ENCODE measurements around the gene FAM169A. TPM values are rescaled to one million over a fixed set of nuclear protein-coding genes. Genes with fewer than 3 reads are reported as not detected.
A peak's percentile ranks its signal among the peaks of the same experiment; 100 is the strongest.
"Not testable (repeated sequence)": the region's sequence is repeated elsewhere in the genome, so short reads cannot be mapped to it uniquely, and the experiment has no call there.

FAM169A gene, protein sequence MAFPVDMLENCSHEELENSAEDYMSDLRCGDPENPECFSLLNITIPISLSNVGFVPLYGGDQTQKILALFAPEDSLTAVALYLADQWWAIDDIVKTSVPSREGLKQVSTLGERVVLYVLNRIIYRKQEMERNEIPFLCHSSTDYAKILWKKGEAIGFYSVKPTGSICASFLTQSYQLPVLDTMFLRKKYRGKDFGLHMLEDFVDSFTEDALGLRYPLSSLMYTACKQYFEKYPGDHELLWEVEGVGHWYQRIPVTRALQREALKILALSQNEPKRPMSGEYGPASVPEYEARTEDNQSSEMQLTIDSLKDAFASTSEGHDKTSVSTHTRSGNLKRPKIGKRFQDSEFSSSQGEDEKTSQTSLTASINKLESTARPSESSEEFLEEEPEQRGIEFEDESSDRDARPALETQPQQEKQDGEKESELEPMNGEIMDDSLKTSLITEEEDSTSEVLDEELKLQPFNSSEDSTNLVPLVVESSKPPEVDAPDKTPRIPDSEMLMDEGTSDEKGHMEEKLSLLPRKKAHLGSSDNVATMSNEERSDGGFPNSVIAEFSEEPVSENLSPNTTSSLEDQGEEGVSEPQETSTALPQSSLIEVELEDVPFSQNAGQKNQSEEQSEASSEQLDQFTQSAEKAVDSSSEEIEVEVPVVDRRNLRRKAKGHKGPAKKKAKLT
- polyA plus RNA-seq: 1 to 10 TPM in 1 of 4 donors, under 1 TPM in 1, not detected in 2; 0.73 to 2.2 TPM
- long read RNA-seq, donor 1: 0 reads
- long read RNA-seq, donor 2: 0 reads
- long read RNA-seq, donor 3: 0 reads
- long read RNA-seq, donor 4: 0 reads
- long read RNA-seq, donor 5: 0 reads
- long read RNA-seq, donor 6: 0 reads
- long read RNA-seq, donor 7: 0 reads
- long read RNA-seq, donor 8: 0 reads
- long read RNA-seq, donor 9: 0 reads
- long read RNA-seq, donor 10: 0 reads

DNA sequence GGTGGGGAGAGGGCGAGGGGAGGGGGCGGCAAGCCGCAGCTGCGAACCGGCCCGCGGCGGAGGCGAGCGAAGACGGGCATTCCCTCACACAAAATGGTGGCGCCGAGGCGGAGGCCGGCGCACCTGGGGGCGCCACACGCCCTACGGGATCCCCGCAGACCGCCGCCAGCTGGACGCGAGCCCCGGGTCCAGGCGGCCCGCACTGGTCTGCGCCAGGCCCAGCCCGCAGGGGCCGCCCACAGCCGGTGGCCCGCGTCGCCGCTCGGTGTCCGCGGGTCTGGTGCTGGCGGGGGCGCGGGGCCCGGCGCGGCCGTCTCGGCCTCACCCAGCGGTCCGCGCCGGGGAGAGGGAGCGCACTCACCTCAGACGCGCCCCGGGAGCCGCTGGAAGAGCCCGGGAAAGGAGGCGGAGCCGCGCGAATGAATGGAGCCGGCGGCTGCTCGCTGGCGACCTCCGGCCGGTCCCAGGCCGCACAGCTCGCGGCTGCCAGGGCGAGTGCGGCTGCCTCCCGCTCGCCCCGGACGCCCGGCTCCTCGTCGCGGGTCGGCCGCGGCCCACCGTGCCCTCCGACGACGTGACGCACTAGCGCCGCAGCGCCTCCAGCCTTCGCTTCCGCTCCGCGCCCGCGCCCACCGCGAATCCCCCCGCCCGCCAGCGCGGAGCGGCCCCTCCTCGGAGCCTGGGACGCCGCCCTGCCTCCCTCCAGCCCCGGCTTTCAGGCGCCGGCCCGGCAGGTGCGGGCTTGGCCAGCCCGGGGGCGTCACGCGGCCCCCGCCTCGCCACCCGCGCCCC, at the start of gene FAM169A:
Gene FAM169A (minus strand): TSS at position 584 of the 792 bp plus-strand sequence. CDS start 24,711 bp downstream, outside the sequence.
- DNase-seq (peak; percentile 48 to 85), FAIRE-seq (no peak)
- Histone ChIP-seq H3K4me3 (ENCODE audit: low read depth in 1 of 3, low read length in 3 of 3) (peak within 1 kb of the TSS; percentile 68 to 70 (median 69)), H3K27ac (ENCODE audit: low read depth in 1 of 3, low read length in 2 of 3) (peak within 1 kb of the TSS in 1 of 3 donors; percentile 53), H3K27me3 (ENCODE audit: control insufficient read depth in 3 of 3, insufficient read depth in 3 of 3, low read length in 3 of 3) (peaks cover 2 to 18% (median 15%) of the 10 kb centered on the region in 3 donors), H3K36me3 (ENCODE audit: control insufficient read depth in 3 of 3, insufficient read depth in 2 of 3, low read depth in 1 of 3, low read length in 3 of 3) (no peaks in the 10 kb centered on the region), H3K4me1 (ENCODE audit: control insufficient read depth in 3 of 3, insufficient read depth in 2 of 3, low read depth in 1 of 3, low read length in 2 of 3) (peaks cover 0 to 9% (median 8%) of the 10 kb centered on the region in 3 donors), H3K9me3 (ENCODE audit: control insufficient read depth in 2 of 2, insufficient read depth in 1 of 2, low read depth in 1 of 2, low read length in 1 of 2) (no peaks in the 10 kb centered on the region)
- WGBS, 3 donors: 1% methylated on average over 71 to 119 of the region's 119 CpGs

DNA sequence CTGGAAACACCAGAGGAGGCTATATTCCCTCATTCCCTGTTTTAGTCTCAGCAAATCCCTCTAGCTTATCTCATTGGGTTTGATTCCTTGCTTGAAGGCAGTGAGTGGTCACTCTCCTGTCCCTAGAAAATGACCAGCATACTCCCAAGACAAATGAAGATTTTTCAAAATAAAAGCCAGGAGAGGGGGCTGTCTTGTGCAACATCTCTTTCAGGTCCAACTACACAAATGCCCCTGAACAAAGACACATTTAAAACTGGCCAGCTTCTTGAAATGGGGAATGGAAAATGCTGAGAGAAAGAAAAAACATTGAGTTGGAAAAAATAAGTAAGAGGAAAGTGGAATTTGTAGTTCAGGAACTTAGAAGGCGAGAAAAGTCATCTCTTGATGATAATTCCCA, 49.3 kb upstream of the FAM169A start:
- DNase-seq: no peak
- H3K4me3 ChIP-seq (ENCODE audit: low read depth in 1 of 3, low read length in 3 of 3): no peak overlapping the region
- 87 to 97% (median 92%) methylated on average over 1 of the region's 1 CpG for WGBS, 3 donors
- H3K36me3 ChIP-seq (ENCODE audit: control insufficient read depth in 3 of 3, insufficient read depth in 2 of 3, low read depth in 1 of 3, low read length in 3 of 3): no peaks in the 10 kb centered on the region
- peaks cover 0 to 13% of the 10 kb centered on the region in 2 donors for H3K9me3 ChIP-seq (ENCODE audit: control insufficient read depth in 2 of 2, insufficient read depth in 1 of 2, low read depth in 1 of 2, low read length in 1 of 2)
- H3K27me3 ChIP-seq (ENCODE audit: control insufficient read depth in 3 of 3, insufficient read depth in 3 of 3, low read length in 3 of 3): no peaks in the 10 kb centered on the region
- H3K4me1 ChIP-seq (ENCODE audit: control insufficient read depth in 3 of 3, insufficient read depth in 2 of 3, low read depth in 1 of 3, low read length in 2 of 3): peaks cover 0 to 3% (median 0%) of the 10 kb centered on the region in 3 donors
- H3K27ac ChIP-seq (ENCODE audit: low read depth in 1 of 3, low read length in 2 of 3): no peak overlapping the region
- no peak for FAIRE-seq

DNA sequence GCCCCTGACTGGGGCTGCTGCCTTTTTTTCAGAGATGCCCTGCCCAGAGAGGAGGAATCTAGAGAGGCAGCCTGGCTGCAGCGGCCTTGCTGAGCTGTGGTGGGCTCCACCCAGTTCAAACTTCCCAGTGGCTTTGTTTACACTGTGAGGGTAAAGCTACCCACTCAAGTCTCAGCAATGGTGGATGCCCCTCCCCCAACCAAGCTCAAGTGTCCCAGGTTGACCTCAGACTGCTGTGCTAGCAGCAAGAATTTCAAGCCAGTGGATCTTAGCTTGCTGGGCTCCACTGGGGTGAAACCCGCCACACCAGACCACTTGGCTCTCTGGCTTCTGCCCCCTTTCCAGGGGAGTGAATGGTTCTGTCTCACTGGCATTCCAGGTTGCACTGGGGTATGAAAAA, 45.2 kb upstream of the FAM169A start:
- not testable (repeated sequence) for H3K27me3 ChIP-seq (ENCODE audit: control insufficient read depth in 3 of 3, insufficient read depth in 3 of 3, low read length in 3 of 3); H3K27ac ChIP-seq (ENCODE audit: low read depth in 1 of 3, low read length in 2 of 3); DNase-seq; FAIRE-seq; H3K4me3 ChIP-seq (ENCODE audit: low read depth in 1 of 3, low read length in 3 of 3); H3K9me3 ChIP-seq (ENCODE audit: control insufficient read depth in 2 of 2, insufficient read depth in 1 of 2, low read depth in 1 of 2, low read length in 1 of 2); H3K4me1 ChIP-seq (ENCODE audit: control insufficient read depth in 3 of 3, insufficient read depth in 2 of 3, low read depth in 1 of 3, low read length in 2 of 3); H3K36me3 ChIP-seq (ENCODE audit: control insufficient read depth in 3 of 3, insufficient read depth in 2 of 3, low read depth in 1 of 3, low read length in 3 of 3)
- WGBS, 3 donors: 69 to 76% (median 75%) methylated on average over 2 of the region's 2 CpGs

DNA sequence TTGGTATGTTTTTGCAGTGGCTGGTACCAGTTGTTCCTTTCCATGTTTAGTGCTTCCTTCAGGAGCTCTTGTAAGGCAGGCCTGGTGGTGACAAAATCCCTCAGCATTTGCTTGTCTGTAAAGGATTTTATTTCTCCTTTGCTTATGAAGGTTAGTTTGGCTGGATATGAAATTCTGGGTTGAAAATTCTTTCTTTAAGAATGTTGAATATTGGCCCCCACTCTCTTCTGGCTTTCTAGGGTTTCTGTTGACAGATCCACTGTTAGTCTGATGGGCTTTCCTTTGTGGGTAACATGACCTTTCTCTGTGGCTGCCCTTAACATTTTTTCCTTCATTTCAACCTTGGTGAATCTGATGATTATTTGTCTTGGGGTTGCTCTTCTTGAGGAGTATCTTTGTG, 43.7 kb upstream of the FAM169A start:
- H3K27me3 ChIP-seq (ENCODE audit: control insufficient read depth in 3 of 3, insufficient read depth in 3 of 3, low read length in 3 of 3); H3K9me3 ChIP-seq (ENCODE audit: control insufficient read depth in 2 of 2, insufficient read depth in 1 of 2, low read depth in 1 of 2, low read length in 1 of 2); H3K27ac ChIP-seq (ENCODE audit: low read depth in 1 of 3, low read length in 2 of 3); H3K4me1 ChIP-seq (ENCODE audit: control insufficient read depth in 3 of 3, insufficient read depth in 2 of 3, low read depth in 1 of 3, low read length in 2 of 3); H3K36me3 ChIP-seq (ENCODE audit: control insufficient read depth in 3 of 3, insufficient read depth in 2 of 3, low read depth in 1 of 3, low read length in 3 of 3); FAIRE-seq; DNase-seq; H3K4me3 ChIP-seq (ENCODE audit: low read depth in 1 of 3, low read length in 3 of 3): not testable (repeated sequence)

DNA sequence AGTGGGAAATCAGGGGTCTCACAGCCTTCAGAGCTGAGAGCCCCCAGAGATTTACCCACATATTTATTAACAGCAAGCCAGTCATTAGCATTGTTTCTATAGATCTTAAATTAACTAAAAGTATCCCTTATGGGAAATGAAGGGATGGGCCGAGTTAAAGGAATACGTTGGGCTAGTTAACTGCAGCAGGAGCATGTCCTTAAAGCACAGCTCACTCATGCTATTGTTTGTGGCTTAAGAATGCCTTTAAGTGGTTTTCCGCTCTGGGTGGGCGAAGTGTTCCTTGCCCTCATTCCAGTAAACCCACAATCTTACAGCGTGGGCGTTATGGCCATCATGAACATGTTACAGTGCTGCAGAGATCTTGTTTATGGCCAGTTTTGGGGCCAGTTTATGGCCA, 42.0 kb upstream of the FAM169A start:
- 85 to 96% (median 91%) methylated on average over 6 of the region's 6 CpGs for WGBS, 3 donors
- not testable (repeated sequence) for H3K4me3 ChIP-seq (ENCODE audit: low read depth in 1 of 3, low read length in 3 of 3); H3K36me3 ChIP-seq (ENCODE audit: control insufficient read depth in 3 of 3, insufficient read depth in 2 of 3, low read depth in 1 of 3, low read length in 3 of 3); H3K4me1 ChIP-seq (ENCODE audit: control insufficient read depth in 3 of 3, insufficient read depth in 2 of 3, low read depth in 1 of 3, low read length in 2 of 3); H3K27me3 ChIP-seq (ENCODE audit: control insufficient read depth in 3 of 3, insufficient read depth in 3 of 3, low read length in 3 of 3); FAIRE-seq; DNase-seq; H3K27ac ChIP-seq (ENCODE audit: low read depth in 1 of 3, low read length in 2 of 3); H3K9me3 ChIP-seq (ENCODE audit: control insufficient read depth in 2 of 2, insufficient read depth in 1 of 2, low read depth in 1 of 2, low read length in 1 of 2)

DNA sequence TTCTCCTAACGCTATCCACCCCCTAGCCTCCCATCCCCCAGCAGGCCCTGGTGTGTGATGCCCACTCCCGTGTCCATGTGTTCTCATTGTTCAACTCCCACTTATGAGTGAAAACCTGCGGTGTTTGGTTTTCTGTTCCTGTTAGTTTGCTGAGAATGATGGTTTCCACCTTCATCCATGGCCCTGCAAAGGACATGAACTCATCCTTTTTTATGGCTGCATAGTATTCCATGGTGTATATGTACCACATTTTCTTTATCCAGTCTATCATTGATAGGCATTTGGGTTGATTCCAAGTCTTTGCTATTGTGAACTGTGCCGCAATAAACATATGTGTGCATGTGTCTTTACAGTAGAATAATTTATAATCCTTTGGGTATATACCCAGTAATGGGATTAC, 38.5 kb upstream of the FAM169A start:
- WGBS, 3 donors: 88 to 96% (median 91%) methylated on average over 4 of the region's 4 CpGs
- FAIRE-seq; H3K9me3 ChIP-seq (ENCODE audit: control insufficient read depth in 2 of 2, insufficient read depth in 1 of 2, low read depth in 1 of 2, low read length in 1 of 2); H3K36me3 ChIP-seq (ENCODE audit: control insufficient read depth in 3 of 3, insufficient read depth in 2 of 3, low read depth in 1 of 3, low read length in 3 of 3); H3K4me3 ChIP-seq (ENCODE audit: low read depth in 1 of 3, low read length in 3 of 3); H3K27ac ChIP-seq (ENCODE audit: low read depth in 1 of 3, low read length in 2 of 3); DNase-seq; H3K27me3 ChIP-seq (ENCODE audit: control insufficient read depth in 3 of 3, insufficient read depth in 3 of 3, low read length in 3 of 3); H3K4me1 ChIP-seq (ENCODE audit: control insufficient read depth in 3 of 3, insufficient read depth in 2 of 3, low read depth in 1 of 3, low read length in 2 of 3): not testable (repeated sequence)

DNA sequence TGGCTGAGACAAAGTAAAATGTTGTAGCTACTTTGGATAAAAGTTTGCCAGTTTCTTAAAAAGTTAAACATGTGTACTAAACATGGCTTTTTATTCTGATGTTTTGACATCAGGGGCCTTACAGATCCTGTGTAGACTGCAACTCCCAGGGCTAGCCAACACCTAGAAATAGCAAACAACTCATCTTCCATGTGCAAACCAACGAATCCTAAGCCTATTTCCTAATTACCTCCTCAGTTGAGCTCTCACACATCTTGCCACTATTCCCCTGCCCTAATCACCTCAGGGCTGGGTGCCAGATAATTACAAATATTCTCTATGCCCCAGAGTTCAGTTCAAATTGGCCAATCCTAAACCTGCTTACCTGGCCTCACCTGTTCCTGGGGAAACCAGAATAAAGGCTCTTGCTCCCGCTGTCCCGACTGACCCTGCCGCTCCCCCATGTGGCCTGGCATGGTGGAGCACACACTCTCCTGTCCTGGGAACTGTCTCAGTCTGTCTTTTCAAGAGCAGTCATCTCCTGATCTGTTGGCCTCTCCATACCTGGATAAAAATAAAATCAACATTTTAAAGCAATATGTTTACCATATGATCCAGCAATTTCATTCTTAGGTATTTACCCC, 37.1 kb upstream of the FAM169A start:
- Histone ChIP-seq H3K4me3 (ENCODE audit: low read depth in 1 of 3, low read length in 3 of 3) (no peak overlapping the region), H3K27ac (ENCODE audit: low read depth in 1 of 3, low read length in 2 of 3) (no peak overlapping the region), H3K27me3 (ENCODE audit: control insufficient read depth in 3 of 3, insufficient read depth in 3 of 3, low read length in 3 of 3) (no peaks in the 10 kb centered on the region), H3K36me3 (ENCODE audit: control insufficient read depth in 3 of 3, insufficient read depth in 2 of 3, low read depth in 1 of 3, low read length in 3 of 3) (no peaks in the 10 kb centered on the region), H3K9me3 (ENCODE audit: control insufficient read depth in 2 of 2, insufficient read depth in 1 of 2, low read depth in 1 of 2, low read length in 1 of 2) (peaks cover 0 to 1% of the 10 kb centered on the region in 2 donors), H3K4me1 (ENCODE audit: control insufficient read depth in 3 of 3, insufficient read depth in 2 of 3, low read depth in 1 of 3, low read length in 2 of 3) (no peaks in the 10 kb centered on the region)
- FAIRE-seq (no peak), DNase-seq (peak; percentile 79 to 81)
- WGBS, 3 donors: 3 to 20% (median 11%) methylated on average over 4 of the region's 4 CpGs

DNA sequence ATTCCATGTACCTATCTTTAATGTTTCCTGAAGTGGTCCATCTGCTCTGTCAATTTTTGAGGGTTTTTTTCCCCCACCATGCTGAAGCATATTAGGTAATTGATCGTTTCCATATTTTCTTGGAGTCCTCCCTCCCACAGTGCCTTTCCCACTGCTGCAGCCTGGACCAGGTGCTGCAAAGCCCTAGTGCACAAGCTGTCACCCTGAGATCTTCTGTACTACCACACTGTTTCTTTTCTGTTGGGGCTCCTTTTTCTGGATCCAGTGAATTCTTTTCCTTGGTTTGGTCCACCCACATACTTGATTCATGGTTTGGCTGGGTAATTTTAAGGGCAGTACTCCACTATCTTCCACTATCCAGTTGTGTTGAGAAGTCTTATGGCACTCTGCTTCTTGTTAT, 30.9 kb upstream of the FAM169A start:
- H3K27ac ChIP-seq (ENCODE audit: low read depth in 1 of 3, low read length in 2 of 3): no peak overlapping the region
- no peaks in the 10 kb centered on the region for H3K4me1 ChIP-seq (ENCODE audit: control insufficient read depth in 3 of 3, insufficient read depth in 2 of 3, low read depth in 1 of 3, low read length in 2 of 3)
- WGBS, 3 donors: 72 to 96% (median 88%) methylated on average over 1 of the region's 1 CpG
- H3K9me3 ChIP-seq (ENCODE audit: control insufficient read depth in 2 of 2, insufficient read depth in 1 of 2, low read depth in 1 of 2, low read length in 1 of 2): peaks cover 0 to 5% of the 10 kb centered on the region in 2 donors
- no peaks in the 10 kb centered on the region for H3K36me3 ChIP-seq (ENCODE audit: control insufficient read depth in 3 of 3, insufficient read depth in 2 of 3, low read depth in 1 of 3, low read length in 3 of 3)
- DNase-seq (no peak), FAIRE-seq (no peak)
- no peak overlapping the region for H3K4me3 ChIP-seq (ENCODE audit: low read depth in 1 of 3, low read length in 3 of 3)
- H3K27me3 ChIP-seq (ENCODE audit: control insufficient read depth in 3 of 3, insufficient read depth in 3 of 3, low read length in 3 of 3): no peaks in the 10 kb centered on the region
